COLO668 (cell line): ENCODE results near the gene CDHR2.

Experiments used
- DNase-seq: peaks from one replicate; lab custom pipeline; 2025; ENCODE audit not compliant: unreplicated experiment; lab: John Stamatoyannopoulos, UW

Gene CDHR2

DNA sequence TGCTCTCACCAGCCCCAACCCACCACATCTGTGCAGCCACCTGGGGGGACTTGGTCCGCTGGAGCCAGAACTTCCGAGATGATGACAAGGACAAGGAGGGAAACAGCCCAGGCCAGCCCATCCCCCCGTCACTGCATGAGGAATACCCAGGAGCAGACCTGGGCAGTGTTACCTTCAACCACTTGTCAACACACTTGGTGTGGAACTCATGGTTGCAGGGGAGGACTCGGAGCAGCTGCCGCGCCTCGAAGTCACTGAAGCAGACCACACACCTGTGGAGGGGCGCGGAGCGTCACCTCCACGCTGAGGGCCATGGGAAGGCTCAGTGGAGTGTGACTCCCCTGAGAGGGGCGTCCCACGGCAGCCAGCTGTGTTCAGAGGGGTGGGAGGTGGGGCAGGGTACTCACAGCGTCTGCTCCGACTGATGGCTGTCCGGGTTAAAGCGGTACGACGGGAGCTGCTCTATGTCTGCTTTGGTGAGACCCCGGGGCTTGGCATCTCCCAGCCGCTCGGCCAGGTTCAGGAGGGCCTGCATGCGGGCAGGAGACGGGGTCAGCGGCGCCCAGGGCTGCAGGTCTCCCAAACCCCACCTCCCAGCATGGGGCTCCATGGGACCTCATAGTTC lies 19.9 kb upstream of the CDHR2 start:
- DNase-seq, result no peak

DNA sequence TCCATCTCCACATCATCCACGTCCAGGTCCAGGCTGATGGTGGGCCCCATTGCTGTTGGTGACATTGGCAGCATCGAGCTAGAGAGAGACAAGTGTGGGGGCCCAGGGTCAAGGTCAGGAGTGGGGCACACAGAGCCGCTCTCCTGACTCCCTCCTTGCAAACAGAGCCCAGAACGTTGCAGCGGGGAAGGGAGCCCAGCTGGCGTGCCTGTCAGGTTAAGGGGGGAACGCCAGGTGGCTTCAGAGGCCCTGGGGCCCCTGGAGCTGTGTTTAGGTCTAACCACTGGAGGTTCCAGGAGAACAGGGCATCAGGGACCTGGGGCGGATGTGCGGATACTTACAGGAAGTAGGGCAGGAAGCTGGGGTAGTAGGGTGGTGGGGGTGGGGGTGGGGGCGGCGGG lies 19.4 kb upstream of the CDHR2 start:
- DNase-seq, result no peak

DNA sequence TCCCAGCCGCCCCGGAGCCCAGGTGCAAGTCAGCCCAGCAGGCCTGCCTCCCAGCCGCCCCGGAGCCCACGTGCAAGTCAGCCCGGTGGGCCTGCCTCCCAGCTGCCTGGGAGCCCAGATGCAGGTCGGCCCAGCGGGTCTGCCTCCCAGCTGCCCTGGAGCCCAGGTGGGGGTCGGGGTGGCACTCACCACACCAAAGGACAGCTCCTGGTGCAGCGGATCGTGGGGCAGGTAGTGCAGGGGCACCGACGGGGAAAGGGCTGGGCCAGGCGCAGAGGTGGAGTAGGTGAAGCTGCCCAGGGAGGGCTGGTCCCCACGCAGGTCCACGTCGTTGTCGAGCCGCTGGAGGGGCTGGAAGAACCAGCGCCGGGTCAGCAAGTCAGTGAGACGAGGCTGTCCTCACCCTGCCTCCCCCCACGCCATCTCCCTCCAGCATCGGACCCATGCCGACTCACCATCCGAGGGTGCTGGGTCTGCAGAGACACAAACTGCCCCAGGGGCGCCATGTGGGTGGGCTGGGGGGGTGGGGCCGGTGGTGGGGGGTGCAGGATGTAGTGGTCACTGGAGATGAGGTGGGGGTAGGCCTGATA lies 18.7 kb upstream of the CDHR2 start:
- DNase-seq, result no peak

DNA sequence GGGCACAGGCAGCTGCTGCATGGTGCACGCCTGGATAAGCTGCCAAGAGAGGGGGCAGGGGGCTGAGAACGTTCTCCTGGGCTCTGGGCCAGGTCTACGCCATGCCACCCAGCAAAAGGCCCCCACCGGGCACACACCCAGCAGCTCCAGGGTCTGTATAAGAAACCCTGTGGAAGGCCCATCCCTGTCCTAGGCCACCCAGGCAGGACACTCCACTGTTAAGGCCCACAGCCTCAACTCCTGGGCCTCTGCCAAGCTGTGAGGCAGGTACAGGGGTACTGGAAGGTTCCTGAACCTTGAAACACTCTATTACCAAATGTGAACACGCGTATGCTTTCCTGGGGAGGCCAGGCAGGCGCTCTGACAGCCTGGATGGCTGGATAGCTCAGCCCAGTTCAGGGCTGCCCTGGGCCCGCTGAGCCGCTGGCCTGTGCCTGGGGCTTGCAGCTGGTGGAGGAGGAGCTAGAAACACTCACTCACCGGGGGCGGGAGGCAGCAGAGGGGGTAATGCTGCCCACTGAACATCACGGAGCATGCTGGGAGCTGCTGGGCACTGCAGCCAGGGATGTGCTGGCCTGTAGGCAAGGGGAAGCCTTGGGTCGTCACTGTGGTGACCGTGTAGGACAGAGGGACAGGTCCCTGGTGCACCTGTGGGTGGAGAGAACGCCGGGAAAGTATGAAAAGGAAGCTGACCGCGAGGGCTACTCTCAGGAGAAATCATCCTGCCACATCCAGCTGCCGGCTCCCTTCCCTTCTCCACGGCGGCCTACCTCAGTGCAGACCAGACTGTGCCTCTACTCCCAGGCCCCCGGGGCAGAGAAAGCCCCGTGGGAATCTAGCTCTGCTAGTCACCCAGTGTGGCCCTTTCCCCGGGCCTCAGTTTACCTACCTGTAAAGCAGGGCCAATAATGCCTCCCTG lies 17.9 kb upstream of the CDHR2 start:
- no peak for DNase-seq

DNA sequence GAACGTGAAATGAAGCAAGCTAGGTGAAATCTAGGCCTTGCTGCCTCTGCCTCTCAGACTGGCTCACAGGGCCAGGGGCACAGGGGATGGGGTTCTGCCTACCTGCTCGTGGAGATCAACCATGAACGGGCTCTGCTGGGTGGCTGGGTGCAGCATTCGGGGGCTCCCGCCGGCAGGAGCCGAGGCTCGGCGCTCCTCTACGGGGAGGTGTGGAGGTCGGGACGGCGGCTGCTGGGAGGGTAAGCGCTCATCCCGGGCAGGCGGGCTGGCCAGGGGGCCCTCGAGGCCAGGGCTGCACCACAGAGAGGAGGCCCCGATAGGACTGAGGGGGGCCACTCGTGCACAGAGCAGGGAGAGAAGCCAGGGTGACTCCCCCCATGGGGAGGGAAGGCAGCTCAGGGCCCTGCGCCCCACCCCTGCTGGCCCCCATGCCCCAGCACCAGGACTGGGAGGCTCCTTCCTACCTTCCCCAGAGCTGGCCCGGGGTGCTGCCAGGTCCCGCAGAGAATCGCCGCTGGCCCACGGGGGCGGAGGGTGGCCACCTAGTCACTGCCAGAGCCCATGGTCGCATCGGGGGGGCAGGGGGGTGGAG lies 17.1 kb upstream of the CDHR2 start:
- no peak for DNase-seq

DNA sequence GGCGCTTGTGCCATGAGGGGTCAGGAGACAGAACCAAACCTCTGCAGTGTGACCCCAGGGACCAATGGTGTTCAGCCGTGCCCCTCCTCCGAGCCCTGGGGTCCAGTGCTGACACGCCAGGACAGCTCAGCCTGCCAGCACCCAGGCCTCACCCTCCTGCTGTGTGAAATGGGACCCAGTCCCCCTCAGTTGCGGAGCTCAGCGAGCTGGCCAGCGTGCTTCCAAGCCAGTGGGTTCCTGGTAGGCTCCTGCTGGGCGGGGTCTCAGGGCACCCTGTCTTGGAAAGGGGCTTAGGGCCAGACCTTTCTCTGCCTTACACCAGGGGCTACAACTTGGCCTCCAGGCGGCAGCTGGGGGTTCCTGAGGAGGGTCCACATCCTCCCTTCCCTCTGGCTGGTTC lies 16.3 kb upstream of the CDHR2 start:
- DNase-seq, result no peak

DNA sequence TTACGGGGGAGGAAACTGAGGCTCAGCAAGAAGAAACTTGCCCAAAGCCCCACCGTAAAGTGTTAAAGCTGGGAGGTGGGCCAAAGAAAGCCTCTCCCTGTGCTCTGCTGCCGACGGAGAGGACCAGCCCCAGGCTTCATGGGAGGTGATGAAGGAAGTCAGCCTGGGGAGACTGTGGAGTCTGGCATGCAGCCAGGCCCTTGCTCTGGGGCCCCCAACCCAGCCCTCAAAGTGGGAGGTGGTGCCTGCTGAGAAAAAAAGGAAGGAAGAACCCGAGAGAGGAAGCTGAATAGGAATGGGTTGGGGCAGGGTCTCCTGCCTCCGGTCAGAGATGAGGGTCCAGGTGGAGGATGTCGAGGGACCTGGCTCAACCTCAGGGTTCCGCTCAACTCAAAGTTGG lies 15.8 kb upstream of the CDHR2 start:
- DNase-seq, result no peak

DNA sequence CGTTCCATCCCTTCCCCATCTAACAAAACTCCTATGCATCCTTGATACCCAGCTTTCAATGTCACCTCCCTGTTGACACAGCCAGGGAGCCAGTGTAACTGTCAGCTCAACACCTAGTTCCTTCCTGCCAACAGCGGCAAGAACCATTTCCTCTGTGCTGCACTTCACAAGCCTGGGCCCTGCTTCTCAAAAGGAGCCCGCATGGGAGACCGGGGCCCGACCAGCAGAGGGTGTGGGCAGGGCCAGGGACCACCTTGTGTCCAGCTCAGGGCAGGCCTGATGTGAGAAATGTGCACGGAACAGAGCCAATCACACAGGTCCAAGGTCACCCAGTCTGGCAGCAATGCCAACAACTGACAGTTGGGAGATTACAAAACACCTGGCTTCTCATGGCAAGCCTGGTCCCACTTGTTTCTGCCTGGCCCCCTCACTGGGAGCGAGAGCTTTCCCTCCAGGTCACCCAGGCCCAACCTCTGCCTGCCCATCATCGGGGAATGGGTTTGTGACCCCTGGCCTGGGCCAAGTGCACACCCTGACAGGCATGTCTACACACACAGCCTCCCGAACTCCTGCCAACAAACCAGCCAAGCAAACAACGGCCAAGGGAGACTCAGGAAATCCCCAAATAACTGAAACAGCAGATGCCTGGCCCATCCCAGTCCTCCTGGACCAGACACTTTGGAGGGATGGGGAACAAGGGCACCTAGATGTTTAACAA lies 15.1 kb upstream of the CDHR2 start:
- peak; percentile 13 for DNase-seq

DNA sequence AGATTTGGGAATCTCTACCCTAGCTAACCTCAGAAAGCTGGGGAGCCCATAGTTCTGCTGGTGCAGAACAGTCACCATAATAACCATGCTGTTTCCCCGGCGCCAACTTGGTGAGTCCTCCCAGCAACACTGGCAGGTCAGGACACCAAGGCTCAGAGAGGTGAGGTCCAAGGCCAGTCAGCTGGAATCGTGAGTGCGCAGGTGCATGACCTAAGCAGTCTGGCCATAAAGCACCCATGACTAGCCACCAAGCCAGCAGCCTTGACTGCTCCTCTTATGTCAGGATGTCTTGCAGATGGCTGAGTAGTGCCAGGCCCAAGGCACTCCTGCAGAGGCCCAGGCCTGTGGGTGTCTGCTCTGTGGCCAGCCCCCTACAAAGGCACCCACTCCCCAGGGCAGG lies 14.5 kb upstream of the CDHR2 start:
- DNase-seq, result no peak

DNA sequence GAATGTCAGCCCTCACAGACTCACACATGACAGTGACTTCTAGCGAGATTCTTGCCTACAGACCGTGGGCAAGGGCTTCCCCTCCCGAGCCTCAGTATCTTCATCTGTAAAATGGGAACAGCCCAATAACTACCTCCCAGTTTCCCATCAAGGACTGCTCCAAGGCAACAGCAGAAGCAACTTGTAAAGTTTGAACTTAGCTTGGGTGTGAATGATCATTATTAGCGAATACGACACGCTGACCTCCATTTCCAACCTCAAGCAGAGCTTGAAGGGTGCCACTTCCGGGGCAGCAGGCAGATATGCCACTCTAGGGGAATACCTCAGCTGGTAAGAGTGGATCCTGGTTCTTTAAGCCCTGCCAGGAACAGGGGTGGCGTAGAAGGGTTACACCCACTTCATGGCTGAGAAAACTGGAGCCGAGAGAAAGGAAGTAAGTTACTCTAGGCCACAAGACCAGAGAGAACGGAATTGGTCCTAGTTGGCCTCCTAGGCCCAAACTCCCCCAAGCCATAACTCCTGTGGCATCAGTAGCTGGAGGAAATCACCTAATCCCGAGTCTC lies 14.0 kb upstream of the CDHR2 start:
- DNase-seq, result no peak

DNA sequence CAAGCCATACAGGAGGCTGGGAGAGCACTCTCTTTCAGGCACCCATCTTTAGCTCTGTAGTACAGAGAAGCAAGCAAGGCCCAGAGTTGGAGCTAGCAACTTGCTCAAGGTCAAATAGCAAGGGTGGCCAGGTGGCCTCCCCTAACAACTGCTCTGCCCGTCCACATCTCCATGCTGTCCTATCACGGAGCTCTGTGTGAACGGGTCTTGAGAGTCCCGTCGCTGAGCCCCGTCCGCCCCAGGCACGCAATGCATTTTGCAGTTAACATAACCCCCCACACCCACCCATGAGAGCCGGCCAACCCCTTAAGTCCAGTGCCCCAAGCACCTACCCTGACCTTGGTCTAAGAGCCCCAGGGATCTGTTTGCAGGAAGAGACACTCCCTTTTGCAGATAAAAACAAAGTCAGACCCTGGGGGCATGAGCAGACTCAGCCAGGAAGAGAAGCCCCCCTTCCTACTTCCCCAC lies 13.4 kb upstream of the CDHR2 start:
- DNase-seq, result peak; percentile 9

DNA sequence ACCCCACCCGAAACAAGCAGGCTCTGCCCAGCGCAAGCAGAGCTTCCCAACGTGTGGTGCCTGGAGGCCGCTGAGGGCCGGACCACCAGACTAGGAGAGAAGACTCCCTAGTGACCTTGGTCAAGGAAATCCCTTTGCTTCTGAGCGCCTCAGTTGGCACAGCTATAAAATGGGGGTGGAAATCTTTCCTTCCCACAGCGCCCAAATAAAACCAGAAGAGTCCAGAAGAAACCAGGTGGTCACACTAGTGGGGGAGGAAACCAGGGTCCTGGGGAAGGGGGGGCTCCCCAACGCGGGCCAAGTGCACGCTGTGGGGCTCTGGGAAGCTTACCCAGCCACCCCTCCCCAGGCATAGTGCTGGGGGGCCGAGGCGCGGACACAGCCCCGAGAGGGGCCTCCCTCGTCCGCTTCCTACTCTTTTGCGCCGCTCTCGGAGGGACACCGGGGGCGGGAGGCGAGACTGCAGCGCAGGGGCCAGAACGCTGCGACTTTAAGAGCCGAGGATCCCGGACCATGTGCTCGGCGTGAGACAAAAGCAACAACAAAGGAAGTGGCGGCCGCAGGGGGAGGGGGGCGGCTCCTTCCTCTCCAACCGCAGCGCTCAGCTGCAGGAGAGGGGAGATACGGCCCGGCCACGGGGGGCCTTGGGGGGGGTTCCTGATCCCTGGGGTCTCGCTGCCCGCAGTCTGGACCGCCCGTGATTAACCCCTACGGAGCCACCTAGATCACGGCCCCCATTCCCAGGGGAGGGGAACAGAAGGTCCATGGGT lies 12.8 kb upstream of the CDHR2 start:
- DNase-seq, result peak; percentile 65

DNA sequence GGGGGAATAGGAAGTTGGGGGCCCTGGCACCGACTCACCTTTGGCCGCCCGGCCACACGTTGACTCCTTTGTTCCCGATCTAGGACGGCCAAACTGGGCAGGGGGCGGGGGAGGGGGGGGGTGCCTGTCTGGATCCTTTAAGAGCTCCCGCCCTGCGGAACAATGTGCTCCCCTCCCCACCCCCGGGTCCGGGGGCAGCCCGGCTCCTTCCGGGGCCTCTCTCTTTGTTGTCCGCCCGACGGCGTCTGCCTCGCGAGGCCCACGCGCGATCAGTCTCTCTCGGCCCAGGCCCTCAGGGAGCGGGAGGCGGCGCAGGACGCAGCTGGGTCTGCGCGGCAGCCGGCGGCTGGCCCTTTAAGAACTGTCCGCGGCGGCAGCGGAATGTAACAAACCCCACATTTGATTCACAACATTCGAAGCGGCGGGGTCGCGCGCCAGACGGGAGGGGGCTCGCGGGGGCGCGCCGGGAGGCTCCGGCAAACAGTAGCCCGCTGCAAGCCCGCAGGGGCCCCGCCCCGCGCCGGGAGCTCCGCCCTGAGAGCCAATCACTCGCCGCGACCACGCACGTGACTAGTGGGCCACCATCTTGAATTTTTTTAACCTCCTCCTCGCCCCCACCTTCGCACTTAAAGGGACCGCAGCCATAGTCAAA lies 12.1 kb upstream of the CDHR2 start, which contains the start of gene RNF44:
Gene RNF44, minus strand, starts transcription at position 501 of the 652 bp plus-strand sequence. CDS start 4,930 bp downstream, outside the sequence.
- DNase-seq, result peak; percentile 94

DNA sequence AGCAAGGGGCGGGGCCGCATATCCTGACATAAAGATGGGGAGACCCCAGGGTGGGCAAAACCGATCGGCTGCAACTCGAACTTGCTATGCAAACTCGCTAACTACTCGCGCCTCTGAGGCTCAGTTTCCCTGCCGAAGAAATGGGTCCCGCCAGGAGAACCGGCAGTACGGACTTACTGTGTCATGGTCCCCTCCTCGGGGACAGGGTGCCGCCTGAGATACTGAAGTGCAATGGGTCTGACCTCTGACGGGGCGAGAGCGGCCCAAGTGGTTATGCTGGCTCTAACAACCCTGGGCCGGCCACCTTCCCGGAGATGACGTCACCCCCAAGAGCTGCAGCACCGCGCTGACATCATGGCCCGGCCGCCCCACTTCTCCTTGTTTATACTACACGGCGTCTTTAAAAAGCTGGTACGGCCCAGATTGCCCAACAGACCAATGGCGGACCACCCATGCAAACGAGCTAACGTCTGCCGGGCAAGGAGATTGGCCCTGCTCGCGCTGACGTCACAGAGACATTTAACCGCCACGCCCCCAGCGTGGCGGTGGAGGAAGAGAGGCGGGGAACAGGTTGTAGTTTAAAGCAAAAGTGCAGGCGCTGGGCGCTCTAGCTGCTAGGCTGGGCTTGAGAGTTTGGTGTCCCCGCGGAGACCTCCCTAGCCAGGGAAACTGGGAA lies 11.4 kb upstream of the CDHR2 start:
- DNase-seq, result peak; percentile 94

DNA sequence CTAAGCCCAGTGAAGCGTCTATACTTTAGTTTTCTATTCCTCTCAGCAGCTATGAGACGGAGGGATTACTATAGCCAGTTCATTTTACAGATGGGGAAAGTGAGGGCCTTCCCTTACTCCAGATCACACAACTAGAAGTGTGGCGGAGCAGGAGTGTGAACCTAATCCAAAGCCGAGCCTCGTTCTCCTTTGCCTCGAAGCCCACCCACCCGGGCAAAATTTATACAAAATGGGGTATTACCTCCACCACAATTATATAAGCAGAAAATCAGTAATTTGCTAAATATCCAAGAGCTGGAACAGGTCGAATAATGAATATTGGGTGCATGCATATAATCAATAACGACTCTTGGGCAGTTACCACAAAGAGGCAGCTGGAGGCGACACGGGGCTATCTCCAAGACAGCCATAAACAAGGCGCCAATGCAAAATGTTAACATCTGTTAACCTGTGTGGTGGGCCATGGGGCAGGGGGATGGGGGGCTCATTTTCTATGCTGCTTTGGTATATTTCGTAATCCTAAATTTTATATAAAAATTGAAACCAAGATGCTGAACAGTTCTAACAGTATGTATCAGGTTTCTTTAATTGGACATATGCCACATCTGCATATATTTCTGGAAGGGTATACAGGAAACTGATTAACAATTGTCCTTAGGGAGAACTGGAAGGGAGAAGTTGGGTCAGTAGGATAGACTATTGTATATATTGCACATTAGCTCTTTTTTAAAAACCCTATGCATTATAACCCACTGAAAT lies 10.7 kb upstream of the CDHR2 start:
- no peak for DNase-seq

DNA sequence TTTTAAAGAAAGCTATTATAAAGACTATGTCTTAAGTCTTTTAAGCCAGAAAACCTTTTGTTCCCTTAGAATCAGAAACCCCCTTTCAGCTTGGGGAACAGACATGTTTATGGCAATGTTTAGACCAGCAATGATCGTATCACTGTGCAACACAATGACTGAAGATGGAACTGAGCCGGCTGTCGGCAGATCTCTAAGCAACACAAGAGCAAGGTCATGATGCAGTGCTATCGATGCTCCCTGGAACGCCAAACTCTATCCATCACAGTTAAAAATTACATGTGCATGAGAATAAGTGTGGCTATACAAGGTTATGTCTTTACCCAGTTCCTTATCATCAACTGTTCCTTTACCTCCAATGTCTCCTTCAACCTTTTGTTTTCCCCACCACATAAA lies 10.2 kb upstream of the CDHR2 start:
- no peak for DNase-seq

DNA sequence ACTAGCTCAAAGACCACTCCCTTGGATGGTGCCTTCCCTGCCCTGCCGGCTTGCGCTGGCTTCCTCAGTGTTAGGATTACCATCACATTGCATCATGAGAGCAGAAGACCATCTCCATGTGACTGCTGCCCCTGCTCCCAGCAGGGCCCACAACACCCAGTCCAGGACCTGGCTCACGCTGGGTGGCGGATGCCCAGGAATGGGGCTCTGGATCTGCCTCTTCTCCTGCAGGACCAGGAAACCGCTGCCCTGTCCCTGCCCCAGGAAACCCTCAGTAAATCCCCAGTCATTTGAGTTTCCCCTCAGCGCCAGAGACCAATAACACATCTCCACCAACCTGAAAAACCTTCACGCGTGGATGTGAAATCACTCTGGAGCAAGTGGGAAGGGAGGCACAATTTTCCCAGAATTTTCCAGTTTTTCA lies 8.7 kb upstream of the CDHR2 start:
- no peak for DNase-seq

DNA sequence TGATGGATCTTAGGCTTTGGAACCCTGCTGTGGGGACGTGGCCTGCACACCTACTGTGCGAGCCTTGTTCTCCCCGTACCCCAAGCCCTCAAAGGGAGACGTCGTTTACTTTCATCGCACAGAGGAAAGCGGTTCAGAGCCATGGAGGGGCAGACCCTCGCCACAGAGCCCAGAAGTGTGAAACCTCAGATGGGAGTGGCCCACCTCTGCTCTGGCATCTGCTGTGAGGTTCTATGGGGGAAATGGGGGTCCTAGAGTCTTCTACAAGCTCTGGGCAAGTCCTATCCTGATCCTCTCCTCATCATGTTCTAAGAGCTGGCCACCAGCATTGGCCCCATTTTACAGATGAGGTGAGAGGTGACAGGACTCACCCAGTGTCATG lies 8.2 kb upstream of the CDHR2 start:
- DNase-seq, result no peak
